ENCODE data around the gene NRL. TPM values are rescaled to one million over a fixed set of nuclear protein-coding genes. Genes with fewer than 3 reads are reported as not detected.

NRL gene
- 1 to 10 TPM in 3 of 4 donors, under 1 TPM in 1; 0.79 to 4.5 (median 3.3) TPM for total RNA-seq

DNA sequence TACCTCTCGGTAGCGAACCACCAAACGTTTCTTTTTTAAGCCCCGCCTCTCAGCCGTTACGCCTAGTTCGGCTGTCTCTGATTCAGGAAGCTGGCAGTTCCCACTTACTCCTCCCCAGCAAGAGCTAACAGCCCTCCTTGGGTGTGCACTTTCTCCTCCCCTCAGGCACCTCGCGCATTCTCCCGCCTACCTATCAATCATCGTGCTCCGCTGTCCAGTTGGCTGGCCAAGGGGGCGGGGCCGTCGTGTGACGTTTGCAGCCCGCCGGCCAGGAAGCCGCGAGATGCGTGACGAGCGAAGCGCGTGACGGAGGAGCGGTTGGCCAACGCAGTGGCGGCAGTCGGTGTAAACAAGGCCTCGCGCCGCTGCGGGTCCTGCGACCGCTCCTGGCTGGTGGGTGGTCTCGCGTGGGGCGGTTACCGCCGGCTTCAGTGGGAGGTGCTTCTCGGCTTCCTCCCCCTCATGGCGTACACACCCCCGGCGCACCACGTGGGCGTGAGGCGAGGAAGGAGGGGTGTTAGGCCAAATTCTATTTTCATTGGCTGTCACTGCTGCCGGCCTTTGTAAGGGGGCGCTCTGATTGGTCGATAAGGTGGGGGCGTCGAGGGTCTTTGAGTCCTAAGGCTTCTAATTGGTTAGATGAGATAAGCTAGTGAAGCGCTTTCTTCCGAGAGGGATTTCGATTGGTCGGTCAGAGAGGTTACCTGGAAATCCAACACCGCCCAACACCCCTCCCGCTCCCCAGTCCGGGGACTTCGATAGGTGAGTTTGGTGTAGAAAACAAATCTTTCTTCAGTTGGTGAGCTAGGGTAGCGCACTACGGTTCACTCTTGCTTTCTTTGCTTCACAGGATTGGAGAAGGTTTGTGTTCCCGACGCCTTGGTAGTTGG, at the start of gene NRL, which contains the start of gene DCAF11:
TSS of gene NRL (minus strand) at position 418 of the 890 bp plus-strand sequence. CDS start 32,101 bp downstream, outside the sequence.
TSS of gene DCAF11 (plus strand) at position 246 of the 890 bp plus-strand sequence. CDS start 818 bp downstream, outside the sequence.
- TF ChIP-seq, protein P1, sequence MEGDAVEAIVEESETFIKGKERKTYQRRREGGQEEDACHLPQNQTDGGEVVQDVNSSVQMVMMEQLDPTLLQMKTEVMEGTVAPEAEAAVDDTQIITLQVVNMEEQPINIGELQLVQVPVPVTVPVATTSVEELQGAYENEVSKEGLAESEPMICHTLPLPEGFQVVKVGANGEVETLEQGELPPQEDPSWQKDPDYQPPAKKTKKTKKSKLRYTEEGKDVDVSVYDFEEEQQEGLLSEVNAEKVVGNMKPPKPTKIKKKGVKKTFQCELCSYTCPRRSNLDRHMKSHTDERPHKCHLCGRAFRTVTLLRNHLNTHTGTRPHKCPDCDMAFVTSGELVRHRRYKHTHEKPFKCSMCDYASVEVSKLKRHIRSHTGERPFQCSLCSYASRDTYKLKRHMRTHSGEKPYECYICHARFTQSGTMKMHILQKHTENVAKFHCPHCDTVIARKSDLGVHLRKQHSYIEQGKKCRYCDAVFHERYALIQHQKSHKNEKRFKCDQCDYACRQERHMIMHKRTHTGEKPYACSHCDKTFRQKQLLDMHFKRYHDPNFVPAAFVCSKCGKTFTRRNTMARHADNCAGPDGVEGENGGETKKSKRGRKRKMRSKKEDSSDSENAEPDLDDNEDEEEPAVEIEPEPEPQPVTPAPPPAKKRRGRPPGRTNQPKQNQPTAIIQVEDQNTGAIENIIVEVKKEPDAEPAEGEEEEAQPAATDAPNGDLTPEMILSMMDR (IDR thresholded peaks at IDR 0.05) = peak in 1 of 6 experiments; percentile 4
- TF ChIP-seq POLR2A (IDR thresholded peaks at IDR 0.05) = peak in 2 of 4 donors; percentile 31 to 59
- Histone ChIP-seq H3K27me3 (no peaks in the 10 kb centered on the region), H3K4me3 (peak within 1 kb of the TSS; percentile 46 to 84 (median 68)), H3K36me3 (peaks cover 9 to 33% (median 15%) of the 10 kb centered on the region in 3 donors), H3K4me1 (peaks cover 12 to 28% (median 17%) of the 10 kb centered on the region in 3 donors), H3K27ac (peak within 1 kb of the TSS; percentile 96 to 99 (median 99)), H3K9me3 (no peaks in the 10 kb centered on the region)
- 0 to 1% methylated on average over 30 to 55 of the region's 65 CpGs for WGBS, 2 donors
- peak; percentile 95 for DNase-seq
- intact Hi-C loops (cut with DNase I) = no loop called here

DNA sequence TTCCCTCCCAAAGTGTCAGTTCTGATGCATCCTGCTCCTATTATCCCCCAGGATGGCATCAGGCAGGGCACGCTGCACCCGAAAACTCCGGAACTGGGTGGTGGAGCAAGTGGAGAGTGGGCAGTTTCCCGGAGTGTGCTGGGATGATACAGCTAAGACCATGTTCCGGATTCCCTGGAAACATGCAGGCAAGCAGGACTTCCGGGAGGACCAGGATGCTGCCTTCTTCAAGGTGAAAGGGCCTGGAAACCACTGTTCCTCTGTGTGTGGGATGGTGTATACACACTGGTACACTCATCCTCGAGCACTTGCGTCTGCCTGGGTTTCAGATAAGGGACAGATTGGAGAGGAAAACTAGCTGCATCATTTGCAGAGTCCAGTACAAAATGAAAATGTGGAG, 47.3 kb upstream of the NRL start:
- TF ChIP-seq, protein P1 (IDR thresholded peaks at IDR 0.05) = no peak
- TF ChIP-seq POLR2A (IDR thresholded peaks at IDR 0.05) = no peak
- no peaks in the 10 kb centered on the region for H3K27me3 ChIP-seq
- whole genome bisulfite sequencing, 2 donors = 8 to 11% methylated on average over 4 to 8 of the region's 8 CpGs
- H3K9me3 ChIP-seq = no peaks in the 10 kb centered on the region
- peaks cover 43 to 83% (median 49%) of the 10 kb centered on the region in 3 donors for H3K36me3 ChIP-seq
- intact Hi-C loops (cut with DNase I) = no loop called here
- H3K27ac ChIP-seq = peak overlapping the region; percentile 92 to 98 (median 97)
- H3K4me3 ChIP-seq = peak overlapping the region; percentile 61 to 80 (median 69)
- no peak for DNase-seq
- peaks cover 21 to 63% (median 34%) of the 10 kb centered on the region in 3 donors for H3K4me1 ChIP-seq

DNA sequence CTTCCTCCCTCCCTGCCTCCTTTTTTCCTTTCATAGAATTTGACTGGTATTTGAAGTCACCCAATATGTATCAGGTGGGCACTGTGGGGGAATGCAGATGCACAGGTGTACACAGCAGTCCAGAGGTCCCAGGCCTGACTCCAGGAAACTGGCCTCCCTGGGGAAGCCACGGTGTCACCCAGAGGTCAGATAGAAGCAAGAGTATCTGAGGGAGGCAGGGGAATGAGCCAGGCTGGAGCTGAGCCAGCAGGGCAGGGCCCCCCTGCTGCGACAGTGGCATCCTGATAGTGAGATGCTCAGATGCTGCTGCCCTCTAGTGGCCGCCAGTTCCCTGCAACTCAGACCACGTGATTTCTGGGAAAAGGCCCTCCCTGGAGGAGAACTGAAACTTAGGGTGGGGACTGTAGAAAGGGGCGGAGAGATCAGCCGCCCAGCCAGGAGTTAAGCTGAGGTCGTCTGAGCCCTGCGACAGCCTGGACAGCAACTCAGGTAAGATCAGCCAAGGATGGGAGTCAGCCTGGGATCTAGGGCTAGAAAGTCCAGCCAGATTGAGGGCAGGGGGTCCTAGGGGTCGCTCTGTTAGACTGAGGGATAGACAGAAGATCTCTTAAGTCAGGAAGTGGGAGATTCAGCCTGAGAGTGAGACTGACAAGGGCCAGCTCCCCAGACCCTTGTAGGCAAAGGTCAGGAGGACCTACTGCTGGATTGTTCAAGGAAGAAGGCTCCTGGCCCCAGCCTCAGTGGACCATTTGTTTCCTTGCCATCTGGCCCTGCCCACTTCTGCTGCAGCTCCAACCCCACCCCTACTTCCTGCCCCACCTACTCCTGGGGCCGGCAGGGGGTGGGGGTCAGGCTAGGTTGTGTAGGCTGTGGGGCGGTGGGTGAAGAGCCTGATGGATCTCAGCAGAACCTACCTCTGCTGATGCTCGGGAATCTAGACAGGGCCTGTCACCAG, 46.4 kb upstream of the NRL start, which contains the start of gene IRF9:
TSS of gene IRF9 (plus strand) at position 416 of the 955 bp plus-strand sequence. CDS start 880 bp downstream, outside the sequence.
- H3K9me3 ChIP-seq = no peaks in the 10 kb centered on the region

DNA sequence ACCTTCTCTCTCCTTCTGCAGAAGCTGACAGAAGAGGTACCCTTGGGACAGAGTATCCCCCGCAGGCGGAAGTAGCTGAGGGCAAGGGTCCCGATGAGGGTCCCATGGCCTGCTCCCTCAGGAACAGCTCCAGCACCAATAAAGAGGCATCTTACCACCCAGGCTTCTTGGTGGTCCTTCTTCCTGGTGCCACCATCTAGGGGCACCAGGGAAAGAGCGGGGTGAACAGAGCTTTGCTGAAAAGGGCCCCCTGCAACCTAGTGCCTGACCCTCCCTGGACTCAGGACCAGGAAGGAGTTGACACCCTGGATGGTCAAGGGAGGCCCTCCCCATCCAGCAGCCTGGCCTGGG, 45.7 kb upstream of the NRL start:
- no peak overlapping the region for H3K4me3 ChIP-seq
- DNase-seq = no peak
- H3K36me3 ChIP-seq = peaks cover 49 to 83% (median 52%) of the 10 kb centered on the region in 3 donors
- peaks cover 21 to 65% (median 34%) of the 10 kb centered on the region in 3 donors for H3K4me1 ChIP-seq
- no peaks in the 10 kb centered on the region for H3K27me3 ChIP-seq
- peak overlapping the region; percentile 92 to 98 (median 97) for H3K27ac ChIP-seq
- H3K9me3 ChIP-seq = no peaks in the 10 kb centered on the region
- WGBS, 2 donors = 90% methylated on average over 2 of the region's 4 CpGs; no CpG with 5 or more reads in 1 of the 2 donors
- TF ChIP-seq, protein P1 (IDR thresholded peaks at IDR 0.05) = no peak
- TF ChIP-seq POLR2A (IDR thresholded peaks at IDR 0.05) = no peak
- intact Hi-C loops (cut with DNase I) = no loop called here

More for the DNA sequence above, 46.4 kb upstream of the NRL start, which contains the start of gene IRF9:
- peaks cover 21 to 67% (median 34%) of the 10 kb centered on the region in 3 donors for H3K4me1 ChIP-seq
- DNase-seq = peak; percentile 64
- intact Hi-C loops (cut with DNase I) = no loop called here
- peak in 3 of 4 donors; percentile 31 to 77 (median 65) for TF ChIP-seq POLR2A (IDR thresholded peaks at IDR 0.05)
- TF ChIP-seq, protein P1 (IDR thresholded peaks at IDR 0.05) = peak; percentile 93 to 99 (median 97)
- peaks cover 46 to 83% (median 50%) of the 10 kb centered on the region in 3 donors for H3K36me3 ChIP-seq
- 0% methylated on average over 1 to 4 of the region's 12 CpGs for WGBS, 2 donors
- no peaks in the 10 kb centered on the region for H3K27me3 ChIP-seq
- H3K27ac ChIP-seq = peak within 1 kb of the TSS; percentile 92 to 98 (median 97)
- H3K4me3 ChIP-seq = peak within 1 kb of the TSS; percentile 61 to 80 (median 69)
